Measurements from ENCODE around the gene NLGN2.

NLGN2 gene

GRCh38 chr17:7445619-7445968, 37.9 kb downstream of the NLGN2 start:
- DNase-seq: no peak
- intact Hi-C loops (cut with DNase I): no loop called here

- DNase-seq: no peak
- intact Hi-C loops (cut with DNase I): no loop called here
These were observed 40.8 kb downstream of the NLGN2 start for GRCh38 chr17:7448461-7448860.

GRCh38 chr17:7459961-7460545, 52.4 kb downstream of the NLGN2 start:
- intact Hi-C loops (cut with DNase I): no loop called here
- peak in 1 of 10 donors; percentile 28 for DNase-seq

- intact Hi-C loops (cut with DNase I): no loop called here
These were observed 53.4 kb downstream of the NLGN2 start for GRCh38 chr17:7460850-7461660.

GRCh38 chr17:7462474-7463371, 55.1 kb downstream of the NLGN2 start:
- intact Hi-C loops (cut with DNase I): no loop called here
- DNase-seq: peak in 1 of 10 donors; percentile 85

More at GRCh38 chr17:7460850-7461660, 53.4 kb downstream of the NLGN2 start:
- DNase-seq: peak in 1 of 10 donors; percentile 36

GRCh38 chr17:7463372-7463846, 55.8 kb downstream of the NLGN2 start:
- intact Hi-C loops (cut with DNase I): no loop called here
- no peak for DNase-seq

- DNase-seq: no peak
- intact Hi-C loops (cut with DNase I): no loop called here
These were observed 56.4 kb downstream of the NLGN2 start for GRCh38 chr17:7464081-7464480.

GRCh38 chr17:7465597-7466275, 58.1 kb downstream of the NLGN2 start:
- intact Hi-C loops (cut with DNase I): no loop called here
- peak in 1 of 10 donors; percentile 76 for DNase-seq

- intact Hi-C loops (cut with DNase I): no loop called here
- no peak for DNase-seq
These were observed 58.6 kb downstream of the NLGN2 start for GRCh38 chr17:7466318-7466638.

- peak in 3 of 10 donors; percentile 42 to 85 (median 49) for DNase-seq
- intact Hi-C loops (cut with DNase I): no loop called here
These were observed 59.1 kb downstream of the NLGN2 start for GRCh38 chr17:7466639-7467341.

- intact Hi-C loops (cut with DNase I): no loop called here
- DNase-seq: no peak
These were observed 59.9 kb downstream of the NLGN2 start for GRCh38 chr17:7467498-7467897.

- no peak for DNase-seq
- intact Hi-C loops (cut with DNase I): loop anchor here (1.0 kb wide), 1 partner anchor 8 kb away; no protein-coding TSS in a partner anchor
These were observed 60.6 kb downstream of the NLGN2 start for GRCh38 chr17:7468290-7468689.

- intact Hi-C loops (cut with DNase I): loop anchor here (1.0 kb wide), 1 partner anchor 7 kb away; no protein-coding TSS in a partner anchor
- peak in 1 of 10 donors; percentile 12 for DNase-seq
These were observed 61.3 kb downstream of the NLGN2 start for GRCh38 chr17:7468804-7469389.

Measured in posterior cingulate gyrus (tissue), 11 donors.